22Rv1 (cell line): ENCODE measurements around the gene GTF3C4.

Source experiments
- ZFX ChIP-seq: fragments of 450-650 bp; IDR thresholded peaks from 2 replicates; pipeline ENCODE4 v1.6.1; 2017; ENCODE audit warnings: antibody characterized with exemption, borderline replicate concordance
- TF ChIP-seq, protein P1 (sequence below): fragments of 450-650 bp; IDR thresholded peaks from 2 replicates; pipeline ENCODE4 v1.5.1; 2017; ENCODE audit warnings: mild to moderate bottlenecking

DNA sequence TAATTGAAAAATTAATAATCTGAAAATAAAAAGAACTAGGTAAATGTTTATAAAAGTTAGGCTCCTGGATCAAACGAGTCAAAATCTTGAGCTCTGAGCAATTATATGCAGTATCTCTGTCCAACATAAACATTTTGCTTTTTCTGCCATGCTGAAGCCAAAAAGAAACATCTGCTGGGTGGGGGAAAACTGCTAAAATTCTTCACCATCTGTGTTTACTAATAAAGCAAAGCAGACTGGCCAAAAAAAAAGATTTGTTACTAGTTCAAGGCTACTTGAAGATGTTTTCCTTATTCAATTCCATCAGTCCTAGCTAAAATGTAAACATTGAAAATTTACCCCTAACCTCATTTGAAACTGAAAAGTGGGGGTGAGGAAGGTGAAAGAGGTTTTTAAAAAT, 29.7 kb downstream of the GTF3C4 start:
- TF ChIP-seq, protein P1, sequence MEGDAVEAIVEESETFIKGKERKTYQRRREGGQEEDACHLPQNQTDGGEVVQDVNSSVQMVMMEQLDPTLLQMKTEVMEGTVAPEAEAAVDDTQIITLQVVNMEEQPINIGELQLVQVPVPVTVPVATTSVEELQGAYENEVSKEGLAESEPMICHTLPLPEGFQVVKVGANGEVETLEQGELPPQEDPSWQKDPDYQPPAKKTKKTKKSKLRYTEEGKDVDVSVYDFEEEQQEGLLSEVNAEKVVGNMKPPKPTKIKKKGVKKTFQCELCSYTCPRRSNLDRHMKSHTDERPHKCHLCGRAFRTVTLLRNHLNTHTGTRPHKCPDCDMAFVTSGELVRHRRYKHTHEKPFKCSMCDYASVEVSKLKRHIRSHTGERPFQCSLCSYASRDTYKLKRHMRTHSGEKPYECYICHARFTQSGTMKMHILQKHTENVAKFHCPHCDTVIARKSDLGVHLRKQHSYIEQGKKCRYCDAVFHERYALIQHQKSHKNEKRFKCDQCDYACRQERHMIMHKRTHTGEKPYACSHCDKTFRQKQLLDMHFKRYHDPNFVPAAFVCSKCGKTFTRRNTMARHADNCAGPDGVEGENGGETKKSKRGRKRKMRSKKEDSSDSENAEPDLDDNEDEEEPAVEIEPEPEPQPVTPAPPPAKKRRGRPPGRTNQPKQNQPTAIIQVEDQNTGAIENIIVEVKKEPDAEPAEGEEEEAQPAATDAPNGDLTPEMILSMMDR: no peak
- TF ChIP-seq ZFX: no peak
